Ectodermal cell (in vitro differentiated cells): ENCODE results near the gene IL22.

Experiments used
- H3K27ac ChIP-seq: 2 replicates; pipeline ENCODE4 v1.7.0; 2013; ENCODE audit warnings: mild to moderate bottlenecking, low read depth, low read length; ENCODE audit not compliant: insufficient read depth, poor library complexity, severe bottlenecking
- H3K27me3 ChIP-seq: 2 replicates; pipeline ENCODE4 v1.7.0; 2013; ENCODE audit warnings: mild to moderate bottlenecking, low read length; ENCODE audit not compliant: insufficient read depth, control insufficient read depth, poor library complexity, severe bottlenecking
- H3K36me3 ChIP-seq: one replicate; pipeline ENCODE4 v1.7.0; 2013; ENCODE audit warnings: low read length; ENCODE audit not compliant: control insufficient read depth, insufficient read depth
- H3K4me1 ChIP-seq: one replicate; pipeline ENCODE4 v1.7.0; 2013; ENCODE audit warnings: low read length; ENCODE audit not compliant: control insufficient read depth, insufficient read depth
- H3K4me3 ChIP-seq: 2 replicates; pipeline ENCODE4 v1.7.0; 2013; ENCODE audit warnings: low read depth, low read length, control low read depth; ENCODE audit not compliant: insufficient read depth
- H3K9me3 ChIP-seq: 2 replicates; pipeline ENCODE4 v1.7.0; 2013; ENCODE audit warnings: mild to moderate bottlenecking, low read length, moderate library complexity; ENCODE audit not compliant: control insufficient read depth
- WGBS, 2 experiments: methylation state at CpG; one replicate each; pipeline ENCODE4 v1.1.7; 2013; ENCODE audit warnings: missing lambda C conversion rate in 2 of 2; 5-methylcytosine and 5-hydroxymethylcytosine counted together

The IL22 gene

DNA sequence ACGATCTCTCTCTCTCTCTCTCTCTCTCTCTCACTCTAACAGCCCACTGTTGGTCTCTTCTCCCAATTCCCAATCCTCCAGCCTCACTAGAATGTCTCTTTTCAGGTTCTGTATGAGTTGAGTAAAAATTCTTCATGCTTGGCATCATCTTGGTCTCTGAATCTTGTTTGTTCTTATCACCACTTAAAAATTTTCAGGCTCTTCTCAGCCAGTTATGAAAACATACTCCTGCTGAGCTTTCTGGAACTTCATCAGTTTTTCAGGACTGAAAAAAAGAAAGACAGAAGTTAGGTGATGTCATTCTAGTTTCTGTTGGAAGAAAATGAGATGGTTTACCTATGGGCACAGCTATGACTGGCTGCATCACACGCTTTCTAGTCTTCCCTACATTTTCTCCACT is 11.5 kb upstream of the IL22 start:
- H3K9me3 ChIP-seq = no peaks in the 10 kb centered on the region
- H3K27ac ChIP-seq = no peak overlapping the region
- H3K4me3 ChIP-seq = no peak overlapping the region
- no peaks in the 10 kb centered on the region for H3K27me3 ChIP-seq
- no peaks in the 10 kb centered on the region for H3K36me3 ChIP-seq
- WGBS, 2 experiments = 86 to 90% methylated on average over 1 to 2 of the region's 2 CpGs
- no peaks in the 10 kb centered on the region for H3K4me1 ChIP-seq

DNA sequence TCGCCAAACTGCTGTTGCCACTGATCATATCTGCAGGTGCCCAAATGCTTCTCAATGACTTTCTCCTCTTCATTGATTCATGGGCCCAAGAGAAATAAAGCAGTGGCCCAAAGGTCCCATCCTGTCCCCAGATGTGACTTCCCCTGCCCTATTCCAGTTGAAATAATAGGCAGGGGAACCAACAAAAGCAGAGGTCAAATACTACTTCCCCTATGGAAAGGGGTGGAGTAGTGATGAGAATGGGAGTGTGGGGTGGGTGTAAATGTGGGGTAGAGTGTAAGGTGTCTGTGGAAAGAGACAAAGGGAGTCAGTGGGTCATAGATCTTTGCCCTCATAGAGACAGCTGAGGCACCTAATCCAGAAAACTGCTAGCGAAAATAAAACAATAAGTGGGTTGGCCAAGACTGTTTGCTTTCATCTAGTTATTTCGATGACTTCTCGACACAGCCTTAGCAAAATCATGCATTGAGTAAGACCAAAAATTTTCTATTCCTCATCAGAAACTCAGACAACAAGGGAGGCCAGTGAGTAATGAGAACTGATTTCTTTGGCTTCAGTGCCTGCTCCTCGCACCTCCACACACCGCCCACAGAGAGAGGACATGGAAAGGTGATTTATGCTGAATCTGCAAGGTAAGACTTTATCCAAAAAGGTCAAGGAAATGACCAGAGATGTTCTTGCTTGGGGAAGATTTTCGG is 10.9 kb upstream of the IL22 start:
- no peak overlapping the region for H3K27ac ChIP-seq
- WGBS, 2 experiments = 97 to 99% methylated on average over 6 to 7 of the region's 7 CpGs
- no peaks in the 10 kb centered on the region for H3K36me3 ChIP-seq
- H3K4me1 ChIP-seq = no peaks in the 10 kb centered on the region
- no peaks in the 10 kb centered on the region for H3K9me3 ChIP-seq
- H3K27me3 ChIP-seq = no peaks in the 10 kb centered on the region
- H3K4me3 ChIP-seq = no peak overlapping the region

DNA sequence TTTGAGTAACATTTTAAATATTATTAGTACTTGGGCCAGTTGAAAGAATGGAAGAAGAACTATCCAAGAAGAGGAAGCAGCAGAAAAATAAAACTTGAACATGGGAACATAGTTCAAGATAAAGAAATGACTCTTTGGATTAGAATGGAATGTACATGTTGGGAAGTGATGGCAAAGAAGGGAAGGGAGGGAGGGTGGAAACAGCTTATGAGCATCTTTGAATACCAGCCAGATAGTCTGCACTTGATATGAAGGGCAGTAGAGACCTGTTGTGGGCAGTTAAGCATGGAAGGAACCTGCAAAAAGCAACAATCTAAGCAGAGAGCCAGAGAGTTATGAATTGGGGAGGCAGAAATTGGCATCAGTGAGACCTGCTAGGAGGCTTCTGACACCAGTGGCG is 10.0 kb upstream of the IL22 start:
- WGBS, 2 experiments = 92 to 94% methylated on average over 1 of the region's 1 CpG
- no peak overlapping the region for H3K27ac ChIP-seq
- H3K27me3 ChIP-seq = no peaks in the 10 kb centered on the region
- no peaks in the 10 kb centered on the region for H3K36me3 ChIP-seq
- no peak overlapping the region for H3K4me3 ChIP-seq
- H3K9me3 ChIP-seq = no peaks in the 10 kb centered on the region
- no peaks in the 10 kb centered on the region for H3K4me1 ChIP-seq

DNA sequence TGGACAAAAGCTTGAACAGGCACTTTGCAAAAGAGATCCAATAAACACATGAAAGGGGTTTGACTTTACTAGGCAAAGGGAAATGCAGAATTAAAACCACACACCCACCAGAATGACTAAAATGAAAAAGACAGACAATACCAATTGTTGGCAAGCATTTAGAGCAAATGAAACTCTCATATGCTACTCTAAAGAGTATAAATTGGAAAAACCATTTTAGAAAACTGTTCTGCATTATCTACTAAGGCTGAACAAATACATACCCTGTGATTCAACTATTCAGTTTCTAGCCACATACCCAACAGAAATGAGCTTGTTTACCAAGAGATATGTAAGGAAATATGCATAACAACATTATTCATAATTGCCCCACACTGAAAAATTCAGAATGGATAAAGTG is 8.5 kb upstream of the IL22 start:
- H3K9me3 ChIP-seq = no peaks in the 10 kb centered on the region
- H3K27me3 ChIP-seq = no peaks in the 10 kb centered on the region
- no peak overlapping the region for H3K27ac ChIP-seq
- H3K36me3 ChIP-seq = no peaks in the 10 kb centered on the region
- no peak overlapping the region for H3K4me3 ChIP-seq
- no peaks in the 10 kb centered on the region for H3K4me1 ChIP-seq

DNA sequence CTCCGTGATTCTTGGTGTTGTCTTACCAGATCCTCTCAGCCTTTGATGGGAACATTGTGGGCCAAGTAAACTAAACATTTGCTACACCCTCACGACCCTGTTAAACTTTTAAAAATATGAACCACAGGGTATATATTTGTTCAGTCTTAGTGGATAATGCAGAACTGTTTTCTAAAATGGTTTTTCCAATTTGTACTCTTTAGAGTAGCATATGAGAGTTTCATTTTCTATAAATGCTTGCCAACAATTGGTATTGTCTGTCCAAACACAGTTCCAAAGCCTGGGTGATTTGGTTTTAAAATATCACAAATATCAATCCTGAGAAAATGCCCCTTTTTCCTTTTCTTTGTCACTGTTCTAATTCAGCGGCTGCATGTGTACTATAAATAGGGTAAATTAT is 6.7 kb upstream of the IL22 start:
- no peaks in the 10 kb centered on the region for H3K36me3 ChIP-seq
- H3K4me3 ChIP-seq = no peak overlapping the region
- no peaks in the 10 kb centered on the region for H3K4me1 ChIP-seq
- H3K9me3 ChIP-seq = no peaks in the 10 kb centered on the region
- no peak overlapping the region for H3K27ac ChIP-seq
- no peaks in the 10 kb centered on the region for H3K27me3 ChIP-seq
- WGBS, 2 experiments = 87 to 89% methylated on average over 2 of the region's 3 CpGs

DNA sequence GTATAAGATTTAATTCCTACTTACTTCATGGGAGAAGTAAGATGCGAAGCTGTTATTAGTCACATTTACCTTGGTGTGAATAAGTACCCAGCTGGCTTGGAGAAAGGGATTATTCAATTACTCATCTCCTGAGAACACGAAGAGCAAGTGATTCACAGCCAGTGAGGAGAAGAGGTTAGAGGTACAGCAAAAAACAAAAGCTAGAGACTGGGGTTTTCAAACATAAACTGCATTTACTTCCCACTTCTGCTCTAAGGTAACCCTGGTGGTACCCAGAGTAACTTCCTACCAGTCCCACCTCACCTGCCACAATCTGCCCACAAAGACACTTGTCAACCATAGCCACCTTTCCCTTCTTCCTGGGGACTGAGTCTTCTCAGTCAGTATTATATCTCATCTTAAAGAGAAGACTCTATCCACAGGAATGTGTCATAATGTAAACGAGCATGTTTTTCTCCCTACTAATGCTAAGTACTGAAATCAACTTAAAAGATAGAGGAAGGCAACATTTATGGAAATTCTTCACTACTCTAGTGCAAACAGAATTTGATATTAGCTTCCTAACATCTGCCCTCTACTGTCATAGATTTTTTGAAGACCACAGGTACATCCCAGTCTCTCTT is 6.0 kb upstream of the IL22 start:
- WGBS, 2 experiments = 81 to 86% methylated on average over 3 of the region's 3 CpGs

DNA sequence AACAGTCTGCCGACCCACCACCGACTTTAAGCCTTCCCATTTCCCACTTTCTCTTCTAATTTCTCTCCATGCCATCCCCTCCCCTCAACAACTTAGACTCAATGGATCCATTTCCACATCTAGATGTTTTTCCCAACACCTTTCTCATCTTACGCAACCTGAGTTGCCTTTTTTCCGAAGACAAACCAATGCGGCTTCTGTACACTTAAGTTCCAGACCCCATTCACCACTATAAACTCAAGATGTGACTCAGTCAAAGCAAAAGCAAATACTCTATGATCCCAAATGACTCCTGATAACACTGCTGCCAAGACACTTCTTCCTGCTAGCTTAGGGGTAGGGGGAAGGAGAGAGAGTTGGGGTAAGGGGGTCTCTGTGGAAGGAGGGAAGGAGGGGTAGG is 1.3 kb downstream of the IL22 start:
- WGBS, 2 experiments = 92% methylated on average over 5 of the region's 5 CpGs

More for the DNA sequence above, 6.0 kb upstream of the IL22 start:
- H3K27ac ChIP-seq = no peak overlapping the region
- H3K27me3 ChIP-seq = no peaks in the 10 kb centered on the region
- H3K36me3 ChIP-seq = no peaks in the 10 kb centered on the region
- no peaks in the 10 kb centered on the region for H3K4me1 ChIP-seq
- no peak overlapping the region for H3K4me3 ChIP-seq
- no peaks in the 10 kb centered on the region for H3K9me3 ChIP-seq

DNA sequence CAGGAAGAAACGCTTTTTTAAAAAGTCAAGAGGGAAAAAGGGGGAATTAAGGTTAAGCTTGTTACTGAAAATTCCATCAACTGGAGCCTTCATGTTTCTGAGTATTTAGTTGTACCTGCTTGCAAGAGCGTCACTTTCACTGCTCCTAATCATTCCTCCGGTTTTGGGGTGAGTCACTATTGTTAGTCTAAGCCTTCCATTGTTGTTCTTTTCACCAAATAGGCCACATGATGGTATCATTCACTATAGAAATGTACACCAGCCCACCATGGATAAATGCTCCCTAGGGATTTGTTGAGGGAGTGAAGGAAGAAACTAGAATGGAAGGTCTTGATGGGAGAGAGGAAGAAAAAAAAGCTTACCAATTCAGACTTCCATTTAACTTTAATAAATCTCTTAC is 3.0 kb downstream of the IL22 start:
- H3K4me1 ChIP-seq = peaks cover 9% of the 10 kb centered on the region
- H3K27me3 ChIP-seq = no peaks in the 10 kb centered on the region
- no peaks in the 10 kb centered on the region for H3K9me3 ChIP-seq
- no peak overlapping the region for H3K4me3 ChIP-seq
- no peaks in the 10 kb centered on the region for H3K36me3 ChIP-seq
- 74 to 77% methylated on average over 3 of the region's 3 CpGs for WGBS, 2 experiments
- H3K27ac ChIP-seq = no peak overlapping the region

More for the DNA sequence above, 1.3 kb downstream of the IL22 start:
- H3K4me1 ChIP-seq = no peaks in the 10 kb centered on the region
- no peaks in the 10 kb centered on the region for H3K36me3 ChIP-seq
- no peaks in the 10 kb centered on the region for H3K9me3 ChIP-seq
- H3K27ac ChIP-seq = no peak overlapping the region
- no peaks in the 10 kb centered on the region for H3K27me3 ChIP-seq
- no peak overlapping the region for H3K4me3 ChIP-seq

DNA sequence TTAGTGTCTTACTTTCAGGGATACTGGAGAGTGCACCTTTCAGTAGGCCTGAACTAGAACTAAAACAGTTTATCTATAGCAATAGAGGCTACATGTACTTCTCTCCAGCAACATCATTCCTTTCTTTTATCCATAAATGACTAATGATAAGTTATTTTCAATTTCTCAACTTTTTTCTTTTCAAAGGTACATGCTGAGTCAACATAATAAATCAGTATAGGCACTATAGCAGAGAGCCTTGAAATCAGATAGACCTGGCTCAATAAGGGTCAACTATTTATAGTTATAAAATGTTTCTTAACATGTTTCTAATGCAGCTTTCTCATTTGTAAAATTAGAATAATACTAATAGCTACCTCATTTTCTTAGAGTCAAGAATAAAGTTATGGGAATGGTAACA is 5.6 kb downstream of the IL22 start:
- H3K36me3 ChIP-seq = no peaks in the 10 kb centered on the region
- no peaks in the 10 kb centered on the region for H3K27me3 ChIP-seq

DNA sequence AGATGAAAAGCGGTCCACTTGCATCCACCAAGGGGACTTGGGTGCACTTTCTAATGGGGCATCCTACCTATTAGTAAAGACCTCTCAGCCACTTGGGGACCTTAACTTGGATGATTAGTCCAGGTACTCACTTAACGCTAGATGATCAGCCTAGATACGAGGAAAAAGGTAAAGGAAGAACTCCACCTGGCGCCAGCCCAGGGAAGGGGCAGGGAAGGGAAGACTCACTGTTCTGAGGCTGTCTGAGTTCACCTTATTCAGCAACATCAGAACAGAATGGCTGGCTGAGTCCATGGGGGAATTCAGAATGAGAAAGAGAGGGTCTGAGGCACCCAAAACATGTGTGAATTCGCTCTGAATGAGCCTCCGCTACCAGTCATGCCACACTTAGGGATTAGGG is 7.1 kb downstream of the IL22 start:
- no peaks in the 10 kb centered on the region for H3K27me3 ChIP-seq
- H3K9me3 ChIP-seq = no peaks in the 10 kb centered on the region
- H3K4me1 ChIP-seq = peaks cover 20% of the 10 kb centered on the region
- no peaks in the 10 kb centered on the region for H3K36me3 ChIP-seq
- no peak overlapping the region for H3K4me3 ChIP-seq
- WGBS, 2 experiments = 94 to 95% methylated on average over 6 of the region's 6 CpGs
- H3K27ac ChIP-seq = no peak overlapping the region

More for the DNA sequence above, 5.6 kb downstream of the IL22 start:
- Histone ChIP-seq H3K27ac (no peak overlapping the region), H3K9me3 (no peaks in the 10 kb centered on the region), H3K4me1 (peaks cover 20% of the 10 kb centered on the region), H3K4me3 (no peak overlapping the region)
